ENCODE results near the gene SPNS1.

- no peak for TF ChIP-seq CTCF (IDR thresholded peaks at IDR 0.05; ENCODE audit: low read depth, low read length)
- no peak for TF ChIP-seq POLR2A (IDR thresholded peaks at IDR 0.05; ENCODE audit: extremely low read depth, insufficient read length)
Observed at GRCh38 chr16:28932339-28933141, 42.0 kb upstream of the SPNS1 start.
